ENCODE results near the gene MYG1. TPM values are rescaled to one million over a fixed set of nuclear protein-coding genes. Genes with fewer than 3 reads are reported as not detected.

The MYG1 gene
- total and polyA plus RNA-seq, 10 donors = 31.1 to 79.2 (median 37.5) TPM

DNA sequence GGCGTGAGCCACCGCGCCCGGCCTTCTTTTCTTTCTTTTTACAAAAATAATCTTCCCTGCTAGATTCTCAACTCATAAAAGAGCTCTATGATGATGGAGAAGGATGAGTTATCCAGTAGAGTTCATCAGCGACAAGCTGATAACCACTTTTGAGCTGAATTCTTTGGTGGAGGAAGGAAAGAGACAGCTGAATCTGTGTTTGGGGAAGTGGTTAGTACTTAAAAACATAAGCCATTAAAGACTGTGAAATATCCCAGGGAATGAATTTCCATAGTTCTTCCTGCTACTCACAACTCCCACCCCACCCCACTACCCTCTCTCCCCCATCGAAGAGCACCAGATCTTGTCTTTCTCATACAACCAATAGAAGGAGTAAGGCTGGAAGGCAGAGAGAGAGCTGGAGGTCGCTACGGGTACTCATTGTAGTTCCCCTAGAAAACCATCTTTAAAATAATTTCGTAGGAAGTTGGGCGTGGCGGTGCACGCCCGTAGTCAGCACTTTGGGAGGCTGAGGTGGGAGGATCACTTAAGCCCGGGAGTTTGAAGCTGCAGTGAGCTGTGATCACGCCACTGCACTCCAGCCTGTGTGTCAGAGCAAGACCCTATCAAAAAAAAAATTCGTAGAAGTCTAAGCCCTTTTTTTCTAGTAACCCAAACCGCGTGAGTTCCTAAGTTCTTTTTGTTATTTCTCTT is 32.0 kb upstream of the MYG1 start:
- no peaks in the 10 kb centered on the region for H3K9me3 ChIP-seq
- 26 to 31% (median 29%) methylated on average over 18 of the region's 18 CpGs for WGBS, 5 donors
- H3K36me3 ChIP-seq = peaks cover 0 to 6% (median 0%) of the 10 kb centered on the region in 6 donors
- no peak for TF ChIP-seq CTCF (IDR thresholded peaks at IDR 0.05 in 8 of 11, conservative IDR thresholded peaks at IDR 0.05 in 3 of 11)
- TF ChIP-seq POLR2AphosphoS5 (IDR thresholded peaks at IDR 0.05) = no peak
- TF ChIP-seq POLR2A (IDR thresholded peaks at IDR 0.05) = no peak
- no peaks in the 10 kb centered on the region for H3K27me3 ChIP-seq (replicated peaks in 1 of 7)
- intact Hi-C loops (cut with DNase I; ENCODE audit: low total_unique reads) = no loop called here
- DNase-seq = no peak
- H3K4me3 ChIP-seq = peak overlapping the region; percentile 44 to 92 (median 72)
- H3K27ac ChIP-seq = peak overlapping the region; percentile 51 to 80 (median 68)
- peaks cover 5 to 34% (median 23%) of the 10 kb centered on the region in 6 donors for H3K4me1 ChIP-seq

DNA sequence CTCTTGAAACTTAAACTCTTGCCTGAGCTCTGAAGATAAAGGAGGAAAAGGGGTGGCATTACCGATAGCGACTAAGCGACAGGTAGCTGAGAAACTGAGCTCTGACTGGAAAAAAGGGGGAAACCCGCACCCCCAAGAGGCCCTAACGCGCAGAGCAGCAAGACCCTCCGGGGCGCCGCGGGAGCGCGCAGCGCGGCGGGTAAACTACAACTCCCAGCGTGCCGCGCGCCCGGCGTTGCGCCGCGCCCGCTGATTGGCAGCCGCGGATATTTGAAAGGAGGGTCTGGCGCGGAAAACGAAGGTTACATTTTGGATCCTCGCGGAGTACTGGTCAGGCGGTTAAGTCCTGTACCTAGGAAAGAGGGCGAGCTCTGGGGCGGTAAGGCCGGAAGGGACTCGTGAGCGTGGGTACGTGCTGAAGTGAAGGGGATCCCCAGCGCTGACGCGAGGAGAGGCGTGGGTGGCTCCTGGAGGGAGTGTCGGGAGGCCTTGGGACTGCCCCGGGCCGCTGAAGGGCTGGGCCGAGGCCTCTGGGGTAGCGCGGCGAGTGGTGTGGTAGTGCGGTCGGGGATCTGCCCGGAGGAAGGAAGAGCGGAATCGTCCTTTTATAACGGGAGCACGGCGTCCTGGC is 31.4 kb upstream of the MYG1 start, which contains the start of gene ESPL1:
TSS of gene ESPL1 (plus strand) at position 301 of the 631 bp plus-strand sequence. CDS start 468 bp downstream, outside the sequence.
- peak; percentile 91 for DNase-seq
- H3K27ac ChIP-seq = peak within 1 kb of the TSS; percentile 51 to 80 (median 68)
- 0 to 1% (median 1%) methylated on average over 42 to 58 of the region's 58 CpGs for WGBS, 5 donors
- no peaks in the 10 kb centered on the region for H3K27me3 ChIP-seq (replicated peaks in 1 of 7)
- H3K36me3 ChIP-seq = peaks cover 0 to 6% (median 0%) of the 10 kb centered on the region in 6 donors
- H3K4me1 ChIP-seq = peaks cover 5 to 34% (median 23%) of the 10 kb centered on the region in 6 donors
- H3K9me3 ChIP-seq = no peaks in the 10 kb centered on the region
- TF ChIP-seq POLR2A (IDR thresholded peaks at IDR 0.05) (no peak), CTCF (IDR thresholded peaks at IDR 0.05 in 8 of 11, conservative IDR thresholded peaks at IDR 0.05 in 3 of 11) (peak in 9 of 11 experiments; percentile 34 to 69 (median 53)), POLR2AphosphoS5 (IDR thresholded peaks at IDR 0.05) (peak; percentile 62 to 86 (median 74))
- intact Hi-C loops (cut with DNase I; ENCODE audit: low total_unique reads) = no loop called here
- H3K4me3 ChIP-seq = peak within 1 kb of the TSS; percentile 44 to 92 (median 72)

GRCh38 chr12:53268630-53269562 is 30.6 kb upstream of the MYG1 start:
- H3K4me3 ChIP-seq = peak overlapping the region; percentile 44 to 92 (median 72)
- H3K27me3 ChIP-seq (replicated peaks in 1 of 7) = no peaks in the 10 kb centered on the region
- H3K27ac ChIP-seq = peak overlapping the region in 5 of 8 donors; percentile 61 to 80 (median 69)
- peaks cover 0 to 6% (median 0%) of the 10 kb centered on the region in 6 donors for H3K36me3 ChIP-seq
- no peak for DNase-seq
- TF ChIP-seq POLR2A (IDR thresholded peaks at IDR 0.05) (no peak), POLR2AphosphoS5 (IDR thresholded peaks at IDR 0.05) (no peak)
- H3K4me1 ChIP-seq = peaks cover 5 to 34% (median 23%) of the 10 kb centered on the region in 6 donors
- H3K9me3 ChIP-seq = no peaks in the 10 kb centered on the region
- WGBS, 5 donors = 58 to 67% (median 65%) methylated on average over 17 to 20 of the region's 20 CpGs
- intact Hi-C loops (cut with DNase I; ENCODE audit: low total_unique reads) = no loop called here

- TF ChIP-seq CTCF (IDR thresholded peaks at IDR 0.05 in 8 of 11, conservative IDR thresholded peaks at IDR 0.05 in 3 of 11) (no peak), POLR2A (IDR thresholded peaks at IDR 0.05) (no peak), POLR2AphosphoS5 (IDR thresholded peaks at IDR 0.05) (no peak)
- H3K4me3 ChIP-seq = no peak overlapping the region
- intact Hi-C loops (cut with DNase I; ENCODE audit: low total_unique reads) = no loop called here
- H3K27ac ChIP-seq = no peak overlapping the region
- peaks cover 0 to 42% (median 0%) of the 10 kb centered on the region in 6 donors for H3K36me3 ChIP-seq
- H3K27me3 ChIP-seq (replicated peaks in 1 of 7) = no peaks in the 10 kb centered on the region
- no peak for DNase-seq
- 92 to 98% (median 97%) methylated on average over 5 of the region's 5 CpGs for WGBS, 5 donors
- H3K9me3 ChIP-seq = no peaks in the 10 kb centered on the region
- peaks cover 0 to 7% (median 2%) of the 10 kb centered on the region in 6 donors for H3K4me1 ChIP-seq
Measured at GRCh38 chr12:53274445-53274844, 25.1 kb upstream of the MYG1 start.

Data from spleen (tissue), 11 donors.